ENCODE measurements around the gene EPS8L3.

EPS8L3 gene

GRCh38 chr1:109783436-109783835 lies 19.7 kb upstream of the EPS8L3 start:
- Histone ChIP-seq H3K27ac (peak overlapping the region in 5 of 21 experiments; percentile 24 to 50 (median 30)), H3K4me3 (no peak overlapping the region)

- no peak overlapping the region for H3K4me3 ChIP-seq
- peak overlapping the region in 5 of 21 experiments; percentile 12 to 30 (median 24) for H3K27ac ChIP-seq
Observed at GRCh38 chr1:109782927-109783326, 19.2 kb upstream of the EPS8L3 start.

- Histone ChIP-seq H3K4me3 (no peak overlapping the region), H3K27ac (peak overlapping the region in 1 of 21 experiments; percentile 12)
Observed at GRCh38 chr1:109782514-109782913, 18.8 kb upstream of the EPS8L3 start.

GRCh38 chr1:109781806-109782205 lies 18.1 kb upstream of the EPS8L3 start:
- Histone ChIP-seq H3K27ac (no peak overlapping the region), H3K4me3 (no peak overlapping the region)

GRCh38 chr1:109780982-109781381 lies 17.3 kb upstream of the EPS8L3 start:
- Histone ChIP-seq H3K27ac (no peak overlapping the region), H3K4me3 (no peak overlapping the region)

GRCh38 chr1:109777980-109778625 lies 14.4 kb upstream of the EPS8L3 start:
- Histone ChIP-seq H3K4me3 (no peak overlapping the region), H3K27ac (no peak overlapping the region)

- H3K4me3 ChIP-seq: no peak overlapping the region
- peak overlapping the region in 3 of 21 experiments; percentile 12 to 61 (median 21) for H3K27ac ChIP-seq
Observed at GRCh38 chr1:109777436-109777835, 13.7 kb upstream of the EPS8L3 start.

- peak overlapping the region in 3 of 21 experiments; percentile 12 to 61 (median 21) for H3K27ac ChIP-seq
- H3K4me3 ChIP-seq: no peak overlapping the region
Observed at GRCh38 chr1:109776911-109777310, 13.2 kb upstream of the EPS8L3 start.

- Histone ChIP-seq H3K4me3 (no peak overlapping the region), H3K27ac (no peak overlapping the region)
Observed at GRCh38 chr1:109776206-109776835, 12.6 kb upstream of the EPS8L3 start.

GRCh38 chr1:109775398-109775797 lies 11.7 kb upstream of the EPS8L3 start:
- Histone ChIP-seq H3K27ac (no peak overlapping the region), H3K4me3 (no peak overlapping the region)

- Histone ChIP-seq H3K27ac (no peak overlapping the region), H3K4me3 (no peak overlapping the region)
Observed at GRCh38 chr1:109773900-109774485, 10.3 kb upstream of the EPS8L3 start.

- Histone ChIP-seq H3K27ac (no peak overlapping the region), H3K4me3 (no peak overlapping the region)
Observed at GRCh38 chr1:109773203-109773899, 9.6 kb upstream of the EPS8L3 start.

- Histone ChIP-seq H3K27ac (no peak overlapping the region), H3K4me3 (no peak overlapping the region)
Observed at GRCh38 chr1:109772658-109773202, 9.0 kb upstream of the EPS8L3 start.

GRCh38 chr1:109771712-109772657 lies 8.3 kb upstream of the EPS8L3 start:
- Histone ChIP-seq H3K27ac (no peak overlapping the region), H3K4me3 (no peak overlapping the region)

GRCh38 chr1:109770331-109771095 lies 6.8 kb upstream of the EPS8L3 start:
- H3K27ac ChIP-seq: no peak overlapping the region
- no peak overlapping the region for H3K4me3 ChIP-seq

- Histone ChIP-seq H3K27ac (no peak overlapping the region), H3K4me3 (no peak overlapping the region)
Observed at GRCh38 chr1:109769330-109770078, 5.8 kb upstream of the EPS8L3 start.

GRCh38 chr1:109768820-109769219 lies 5.1 kb upstream of the EPS8L3 start:
- Histone ChIP-seq H3K4me3 (no peak overlapping the region), H3K27ac (no peak overlapping the region)

GRCh38 chr1:109768335-109768650 lies 4.6 kb upstream of the EPS8L3 start:
- Histone ChIP-seq H3K27ac (no peak overlapping the region), H3K4me3 (no peak overlapping the region)

All from skin epidermis (tissue), 12 donors.